Keratinocyte (primary cell): ENCODE results near the gene MELK. TPM values are rescaled to one million over a fixed set of nuclear protein-coding genes. Genes with fewer than 3 reads are reported as not detected.

ENCODE experiments used
- DNase-seq: peaks from one replicate; pipeline ENCODE4 v3.0.0-alpha.2; 2011; ENCODE audit warnings: low read depth, missing footprints, low spot score
- FAIRE-seq: peaks from 2 replicates; lab custom pipeline; 2011; peaks lifted over from hg19 to GRCh38; lab: Jason Lieb, UNC
- H2AFZ ChIP-seq: 2 replicates; pipeline ENCODE4 v1.6.0; 2012; ENCODE audit warnings: low read length, control low read depth, inconsistent platforms; ENCODE audit not compliant: control insufficient read depth
- H3K27ac ChIP-seq: 2 replicates; pipeline ENCODE4 v1.5.1; 2011; ENCODE audit warnings: low read length; ENCODE audit not compliant: control insufficient read depth, insufficient read depth
- H3K27me3 ChIP-seq: 3 replicates; pipeline ENCODE4 v1.6.0; 2011; ENCODE audit warnings: low read length; ENCODE audit not compliant: control insufficient read depth, insufficient read depth; ENCODE audit errors: extremely low read depth
- H3K36me3 ChIP-seq, 2 experiments: 2 replicates in 1 of 2; 3 replicates in 1 of 2; pipeline ENCODE4 v1.5.1; 2011; ENCODE audit warnings: low read length in 2 of 2, mild to moderate bottlenecking in 1 of 2; ENCODE audit not compliant: control insufficient read depth in 2 of 2, insufficient read depth in 2 of 2; ENCODE audit errors: extremely low read depth in 1 of 2
- H3K4me1 ChIP-seq: 3 replicates; pipeline ENCODE4 v1.5.1; 2011; ENCODE audit warnings: low read length; ENCODE audit not compliant: control insufficient read depth, insufficient read depth; ENCODE audit errors: extremely low read depth
- H3K4me2 ChIP-seq: 3 replicates; pipeline ENCODE4 v1.6.0; 2011; ENCODE audit warnings: low read depth, low read length; ENCODE audit not compliant: control insufficient read depth, insufficient read depth; ENCODE audit errors: extremely low read depth
- H3K4me3 ChIP-seq, 3 experiments: fragments of 200-600 bp in 1 of 3; sonication (generic) in 1 of 3; 2 replicates in 2 of 3; 3 replicates in 1 of 3; pipeline ENCODE4 v1.5.1; 2011 to 2016; ENCODE audit warnings: low read length in 3 of 3, mild to moderate bottlenecking in 3 of 3, control low read depth in 2 of 3, inconsistent platforms in 1 of 3, low read depth in 1 of 3, mixed read lengths in 1 of 3, mixed run types in 1 of 3, moderate library complexity in 1 of 3; ENCODE audit not compliant: control insufficient read depth in 2 of 3, insufficient read depth in 2 of 3; ENCODE audit errors: extremely low read depth in 1 of 3
- H3K79me2 ChIP-seq: 2 replicates; pipeline ENCODE4 v1.6.0; 2012; ENCODE audit warnings: low read length; ENCODE audit not compliant: control insufficient read depth, insufficient read depth
- H3K9ac ChIP-seq: 3 replicates; pipeline ENCODE4 v1.6.0; 2011; ENCODE audit warnings: low read length; ENCODE audit not compliant: control insufficient read depth, insufficient read depth; ENCODE audit errors: extremely low read depth
- H3K9me1 ChIP-seq: 3 replicates; pipeline ENCODE4 v1.6.0; 2011; ENCODE audit warnings: low read length; ENCODE audit not compliant: control insufficient read depth, insufficient read depth; ENCODE audit errors: extremely low read depth
- H3K9me3 ChIP-seq: 2 replicates; pipeline ENCODE4 v1.5.1; 2012; ENCODE audit warnings: low read depth, low read length; ENCODE audit not compliant: control insufficient read depth
- H4K20me1 ChIP-seq: 3 replicates; pipeline ENCODE4 v1.6.0; 2011; ENCODE audit warnings: low read length; ENCODE audit not compliant: control insufficient read depth, insufficient read depth; ENCODE audit errors: extremely low read depth
- CTCF ChIP-seq, 3 experiments: IDR thresholded peaks in 1 of 3; conservative IDR thresholded peaks in 1 of 3; optimal IDR thresholded peaks in 1 of 3; 2 replicates in 2 of 3; 3 replicates in 1 of 3; pipeline versions ENCODE3 to v1.5.1; 2011; ENCODE audit warnings: low read length in 3 of 3, mild to moderate bottlenecking in 3 of 3, moderate library complexity in 2 of 3, control low read depth in 1 of 3, inconsistent platforms in 1 of 3; ENCODE audit not compliant: insufficient read depth in 2 of 3; ENCODE audit errors: extremely low read depth in 1 of 3
- EZH2 ChIP-seq: IDR thresholded peaks from one replicate; pipeline ENCODE4 v1.6.1; 2012; ENCODE audit warnings: inconsistent platforms, mild to moderate bottlenecking, low read length, moderate library complexity
- dilution Hi-C: fragments of 300-500 bp; cut with MboI; formaldehyde crosslinking; loops from one replicate; pipeline ENCODE4 v1.7.0; 2020; ENCODE audit warnings: low sequenced_read_pairs; ENCODE audit not compliant: extremely low pct_ligation_motif_present
- polyA plus RNA-seq, 5 experiments: library from polyadenylated mRNA; depleted of rRNA in 3 of 5; stranded (reverse) in 3 of 5; stranded (forward) in 1 of 5; unstranded in 1 of 5; fragments of >200 nt; gene quantifications; 1 replicate in 1 of 5; 2 replicates in 3 of 5; 3 replicates in 1 of 5; pipeline versions ENCODE4 v1.2.1 to v1.2.3, GENCODE V29; 2011 to 2012; ENCODE audit warnings: missing spikeins in 2 of 5, low read depth in 1 of 5, low replicate concordance in 1 of 5

MELK gene
- polyA plus RNA-seq, 1 donor (not counting 4 experiments of a cell fraction or from before 2014, with no cell fraction given), result 45.3 TPM

GRCh38 chr9:36584620-36585460 is 12.1 kb downstream of the MELK start:
- no peaks in the 10 kb centered on the region for H4K20me1 ChIP-seq
- H3K4me1 ChIP-seq, result peaks cover 13% of the 10 kb centered on the region
- H3K4me2 ChIP-seq, result peak overlapping the region; percentile 82
- H3K36me3 ChIP-seq, result peaks cover 0 to 6% of the 10 kb centered on the region in 2 experiments
- dilution Hi-C loops, result no loop called here
- H2AFZ ChIP-seq, result peak overlapping the region; percentile 23
- FAIRE-seq (no peak), DNase-seq (peak; percentile 69)
- peak overlapping the region; percentile 94 for H3K27ac ChIP-seq
- H3K9ac ChIP-seq, result peak overlapping the region; percentile 72
- TF ChIP-seq EZH2 (no peak), CTCF (optimal IDR thresholded peaks at IDR 0.05 in 1 of 3, IDR thresholded peaks at IDR 0.05 in 1 of 3, conservative IDR thresholded peaks at IDR 0.05 in 1 of 3; ENCODE audit: extremely low read depth in 1 of 3, insufficient read depth in 2 of 3, low read length in 3 of 3) (no peak)
- no peaks in the 10 kb centered on the region for H3K27me3 ChIP-seq
- peaks cover 44% of the 10 kb centered on the region for H3K79me2 ChIP-seq
- H3K9me3 ChIP-seq, result no peaks in the 10 kb centered on the region
- peak overlapping the region in 2 of 3 experiments; percentile 45 to 58 for H3K4me3 ChIP-seq
- no peaks in the 10 kb centered on the region for H3K9me1 ChIP-seq

DNA sequence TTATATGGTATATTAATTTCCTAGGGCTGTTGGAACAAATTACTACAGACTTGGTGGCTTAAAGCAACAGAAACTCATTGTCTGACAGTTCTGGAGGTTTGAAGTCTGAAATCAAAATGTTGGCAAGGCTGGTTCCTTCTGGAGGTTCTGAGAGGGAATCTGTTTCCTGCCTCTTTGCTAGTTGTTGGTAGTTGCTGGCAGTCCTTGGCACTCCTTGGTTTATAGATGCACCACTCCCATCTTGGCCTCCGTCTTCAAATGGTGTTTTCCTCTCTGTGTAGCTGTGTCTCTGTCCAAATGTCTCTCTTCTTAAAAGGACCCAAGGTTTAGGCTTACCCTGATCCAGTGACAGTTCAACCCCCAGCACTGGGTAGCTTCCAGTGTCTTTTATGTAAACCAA is 17.5 kb downstream of the MELK start:
- Histone ChIP-seq H3K9ac (no peak overlapping the region), H3K27me3 (no peaks in the 10 kb centered on the region), H3K9me1 (peaks cover 2% of the 10 kb centered on the region), H3K79me2 (peaks cover 42% of the 10 kb centered on the region), H3K4me2 (no peak overlapping the region), H4K20me1 (no peaks in the 10 kb centered on the region), H3K9me3 (no peaks in the 10 kb centered on the region), H3K36me3 (peaks cover 0 to 14% of the 10 kb centered on the region in 2 experiments), H2AFZ (no peak overlapping the region), H3K27ac (no peak overlapping the region), H3K4me1 (peaks cover 5% of the 10 kb centered on the region), H3K4me3 (no peak overlapping the region)
- no peak for DNase-seq
- FAIRE-seq, result no peak
- dilution Hi-C loops, result no loop called here
- no peak for TF ChIP-seq CTCF (optimal IDR thresholded peaks at IDR 0.05 in 1 of 3, IDR thresholded peaks at IDR 0.05 in 1 of 3, conservative IDR thresholded peaks at IDR 0.05 in 1 of 3; ENCODE audit: extremely low read depth in 1 of 3, insufficient read depth in 2 of 3, low read length in 3 of 3)
- TF ChIP-seq EZH2, result no peak
